HG02970 (cell line): ENCODE data around the gene MTX2.

Source experiments
- ATAC-seq: cut with Tn5 transposase; IDR thresholded peaks from one replicate; pipeline ENCODE4 v1.9.1; 2021; ENCODE audit warnings: mild to moderate bottlenecking, moderate library complexity, moderate number of reproducible peaks; ENCODE audit not compliant: unreplicated experiment, low FRiP score

MTX2 gene

GRCh38 chr2:176269319-176270099, at the start of gene MTX2:
TSS of gene MTX2 (plus strand) at chr2:176269442. CDS start at chr2:176269630, 188 bp downstream.
- peak; percentile 95 for ATAC-seq

GRCh38 chr2:176227874-176228273, 41.4 kb upstream of the MTX2 start:
- ATAC-seq = no peak

GRCh38 chr2:176234156-176234555, 35.1 kb upstream of the MTX2 start:
- no peak for ATAC-seq

GRCh38 chr2:176234940-176235339, 34.3 kb upstream of the MTX2 start:
- no peak for ATAC-seq

- no peak for ATAC-seq
These were observed 31.8 kb upstream of the MTX2 start for GRCh38 chr2:176237456-176237855.

- ATAC-seq = no peak
These were observed 30.2 kb upstream of the MTX2 start for GRCh38 chr2:176239031-176239430.

- no peak for ATAC-seq
These were observed 28.9 kb upstream of the MTX2 start for GRCh38 chr2:176240301-176240700.

- ATAC-seq = no peak
These were observed 27.0 kb upstream of the MTX2 start for GRCh38 chr2:176242276-176242675.

- no peak for ATAC-seq
These were observed 22.9 kb upstream of the MTX2 start for GRCh38 chr2:176246331-176246730.

GRCh38 chr2:176247859-176248258, 21.4 kb upstream of the MTX2 start:
- no peak for ATAC-seq

GRCh38 chr2:176251928-176252327, 17.3 kb upstream of the MTX2 start:
- ATAC-seq = no peak

GRCh38 chr2:176260689-176261088, 8.6 kb upstream of the MTX2 start:
- no peak for ATAC-seq

GRCh38 chr2:176261136-176261535, 8.1 kb upstream of the MTX2 start:
- ATAC-seq = no peak

GRCh38 chr2:176268976-176269318, 295 bp upstream of the MTX2 start:
- ATAC-seq = no peak

GRCh38 chr2:176270100-176270750, 983 bp downstream of the MTX2 start:
- no peak for ATAC-seq

- no peak for ATAC-seq
These were observed 3.7 kb downstream of the MTX2 start for GRCh38 chr2:176272870-176273459.

GRCh38 chr2:176278927-176279326, 9.7 kb downstream of the MTX2 start:
- no peak for ATAC-seq

- ATAC-seq = no peak
These were observed 10.9 kb downstream of the MTX2 start for GRCh38 chr2:176280156-176280555.

- no peak for ATAC-seq
These were observed 11.8 kb downstream of the MTX2 start for GRCh38 chr2:176280867-176281658.

GRCh38 chr2:176283291-176284068, 14.2 kb downstream of the MTX2 start:
- ATAC-seq = no peak
